ENCODE measurements around the gene MAP2K6.

MAP2K6 gene

DNA sequence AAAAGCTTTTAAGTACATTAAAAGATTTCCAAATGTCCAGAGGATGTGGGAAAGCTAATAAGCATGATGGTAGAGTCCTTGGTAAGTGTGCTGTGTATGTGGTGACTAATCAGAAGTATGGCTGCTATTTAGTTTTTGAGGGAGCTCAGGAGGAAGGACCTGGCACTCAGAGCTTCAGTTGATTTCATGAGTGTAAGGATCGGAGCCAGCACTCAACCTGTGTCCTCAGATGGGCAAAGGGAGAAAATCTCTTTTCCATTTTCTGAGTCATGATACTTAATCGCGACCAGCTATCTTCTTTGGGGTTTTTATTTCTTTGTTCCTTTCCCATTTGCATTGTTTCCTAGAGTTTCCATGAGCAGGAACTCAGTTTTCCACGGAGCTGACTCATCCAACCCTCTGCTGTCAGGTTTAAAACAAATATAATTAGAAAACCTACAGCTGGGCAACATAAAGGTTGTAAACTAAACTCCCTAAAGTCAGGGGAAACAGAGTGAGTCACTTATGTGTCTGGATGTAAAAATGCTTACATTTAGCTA lies 125.4 kb downstream of the MAP2K6 start:
- Histone ChIP-seq H3K4me1 (ENCODE audit: control insufficient read depth, insufficient read depth, low read length) (peaks cover 10% of the 10 kb centered on the region; the same call in 1 of the 2 replicates), H3K4me3 (ENCODE audit: low read depth, low read length) (no peak overlapping the region), H3K27me3 (ENCODE audit: control insufficient read depth, insufficient read depth, low read length) (no peaks in the 10 kb centered on the region), H3K9ac (ENCODE audit: low read length) (no peak overlapping the region), H3K36me3 (ENCODE audit: control insufficient read depth, insufficient read depth, low read length) (peaks cover 12% of the 10 kb centered on the region), H3K27ac (ENCODE audit: low read depth, low read length) (no peak overlapping the region), H3K9me3 (ENCODE audit: control insufficient read depth, insufficient read depth, low read depth, low read length) (no peaks in the 10 kb centered on the region)

DNA sequence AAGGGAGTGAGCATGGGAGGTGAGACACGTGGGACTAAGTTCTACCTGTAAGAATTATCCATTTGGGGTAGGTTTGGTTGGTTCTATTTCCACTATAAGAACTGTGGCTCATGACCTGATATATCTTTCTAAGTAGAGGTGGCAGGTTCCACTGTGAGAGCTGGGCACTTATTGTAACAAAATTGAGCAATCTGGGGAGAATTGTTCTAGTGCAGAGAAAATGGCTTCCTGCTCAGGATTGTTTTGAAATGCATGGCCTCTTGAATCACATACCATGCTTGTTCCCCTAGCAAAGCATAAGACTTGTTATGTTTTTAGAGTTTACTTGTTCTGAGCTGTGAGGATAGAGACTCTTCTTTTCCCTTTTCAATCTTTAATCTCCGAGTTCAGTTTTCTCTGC lies 125.9 kb downstream of the MAP2K6 start:
- no peaks in the 10 kb centered on the region for H3K9me3 ChIP-seq (ENCODE audit: control insufficient read depth, insufficient read depth, low read depth, low read length)
- H3K4me3 ChIP-seq (ENCODE audit: low read depth, low read length) = no peak overlapping the region
- no peaks in the 10 kb centered on the region for H3K27me3 ChIP-seq (ENCODE audit: control insufficient read depth, insufficient read depth, low read length)
- peaks cover 12% of the 10 kb centered on the region for H3K36me3 ChIP-seq (ENCODE audit: control insufficient read depth, insufficient read depth, low read length)
- H3K27ac ChIP-seq (ENCODE audit: low read depth, low read length) = no peak overlapping the region
- H3K4me1 ChIP-seq (ENCODE audit: control insufficient read depth, insufficient read depth, low read length) = 0 out of 2 replicates have a peak, but pooled peaks cover 6% of the 10 kb centered on the region
- H3K9ac ChIP-seq (ENCODE audit: low read length) = no peak overlapping the region

DNA sequence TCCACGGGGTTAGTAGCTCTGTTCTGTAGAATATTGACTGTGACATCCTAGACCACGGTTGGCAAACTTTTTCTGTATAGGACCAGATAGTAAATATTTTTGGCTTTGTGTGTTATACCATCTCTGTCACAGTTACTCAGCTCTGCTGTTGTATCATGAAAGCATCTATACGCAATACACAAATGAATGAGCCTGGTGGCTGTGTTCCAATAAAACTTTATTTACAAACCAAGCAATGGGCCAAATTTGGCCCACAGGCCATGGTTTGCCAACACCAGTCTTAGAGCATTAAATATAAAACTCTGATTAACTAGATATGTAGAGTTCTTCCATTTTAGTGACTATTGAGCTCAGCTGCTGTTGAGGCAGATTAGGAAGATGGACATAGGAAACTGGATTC lies 132.7 kb downstream of the MAP2K6 start:
- H3K27me3 ChIP-seq (ENCODE audit: control insufficient read depth, insufficient read depth, low read length) = no peaks in the 10 kb centered on the region
- H3K27ac ChIP-seq (ENCODE audit: low read depth, low read length) = no peak overlapping the region
- peaks cover 19% of the 10 kb centered on the region; the same call in 1 of the 2 replicates for H3K4me1 ChIP-seq (ENCODE audit: control insufficient read depth, insufficient read depth, low read length)
- no peaks in the 10 kb centered on the region for H3K9me3 ChIP-seq (ENCODE audit: control insufficient read depth, insufficient read depth, low read depth, low read length)
- H3K36me3 ChIP-seq (ENCODE audit: control insufficient read depth, insufficient read depth, low read length) = peaks cover 7% of the 10 kb centered on the region
- no peak overlapping the region for H3K9ac ChIP-seq (ENCODE audit: low read length)
- H3K4me3 ChIP-seq (ENCODE audit: low read depth, low read length) = no peak overlapping the region

DNA sequence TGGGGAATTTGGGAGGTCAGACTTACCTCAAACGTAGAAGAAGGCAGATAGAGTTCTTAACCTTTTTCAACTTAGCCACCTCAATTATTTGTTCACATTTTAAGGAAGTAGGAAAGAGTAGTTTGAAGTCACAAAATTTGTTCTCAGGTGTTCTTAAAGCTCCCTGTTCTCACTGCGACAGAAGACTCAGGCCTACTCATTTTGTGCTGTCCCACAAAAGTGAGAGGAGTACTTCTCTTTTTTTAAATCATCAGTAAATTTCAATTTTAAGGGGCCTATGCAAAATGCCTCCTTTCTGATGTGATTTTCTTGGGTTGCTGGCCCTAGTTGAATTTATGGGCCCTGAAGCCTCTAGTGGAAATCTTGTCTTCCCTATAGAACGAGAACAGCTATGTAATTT lies 133.4 kb downstream of the MAP2K6 start:
- Histone ChIP-seq H3K9ac (ENCODE audit: low read length) (no peak overlapping the region), H3K36me3 (ENCODE audit: control insufficient read depth, insufficient read depth, low read length) (no peaks in the 10 kb centered on the region), H3K4me1 (ENCODE audit: control insufficient read depth, insufficient read depth, low read length) (peaks cover 19% of the 10 kb centered on the region; the same call in 1 of the 2 replicates), H3K4me3 (ENCODE audit: low read depth, low read length) (no peak overlapping the region), H3K27me3 (ENCODE audit: control insufficient read depth, insufficient read depth, low read length) (no peaks in the 10 kb centered on the region), H3K9me3 (ENCODE audit: control insufficient read depth, insufficient read depth, low read depth, low read length) (peaks cover 4% of the 10 kb centered on the region; the same call in 1 of the 2 replicates), H3K27ac (ENCODE audit: low read depth, low read length) (no peak overlapping the region)

DNA sequence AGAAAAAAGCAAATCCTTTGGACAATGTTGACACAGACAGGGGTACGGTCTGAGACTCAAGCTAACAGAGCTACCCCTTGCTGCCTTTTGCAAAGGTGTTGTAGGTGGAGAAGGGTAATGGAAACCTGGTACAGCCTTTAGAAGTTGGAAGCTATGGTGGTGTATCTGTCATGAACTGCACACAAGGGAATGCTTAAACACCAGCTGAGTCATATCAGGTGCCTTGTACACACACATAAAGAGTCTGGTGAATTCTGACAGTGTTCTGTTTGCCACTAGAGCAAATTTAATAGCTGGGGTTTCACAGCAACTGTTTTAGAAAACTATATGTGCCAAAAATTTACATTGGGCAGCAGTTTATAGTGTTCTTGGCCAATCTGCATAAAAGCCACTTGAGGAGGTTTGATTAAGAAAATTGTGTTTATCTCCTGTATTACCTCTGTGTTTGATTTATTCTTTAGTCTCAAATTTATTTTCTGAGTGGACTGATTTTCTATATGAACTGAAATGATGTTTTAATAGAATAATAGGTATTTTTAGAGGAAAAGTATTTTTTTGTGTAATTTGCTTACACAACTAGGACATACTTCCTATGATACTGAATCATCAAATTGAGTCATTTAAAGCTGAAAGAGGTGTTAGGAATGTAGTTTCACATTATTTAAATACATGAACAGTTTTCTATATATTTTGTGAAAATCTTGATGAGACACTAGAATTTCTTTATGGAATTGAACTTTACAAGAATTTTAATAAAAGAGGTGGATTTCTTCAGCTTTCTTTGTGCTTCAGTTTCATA lies 136.9 kb downstream of the MAP2K6 start:
- Histone ChIP-seq H3K9ac (ENCODE audit: low read length) (no peak overlapping the region), H3K27me3 (ENCODE audit: control insufficient read depth, insufficient read depth, low read length) (no peaks in the 10 kb centered on the region), H3K4me1 (ENCODE audit: control insufficient read depth, insufficient read depth, low read length) (peaks cover 13% of the 10 kb centered on the region; the same call in 1 of the 2 replicates), H3K9me3 (ENCODE audit: control insufficient read depth, insufficient read depth, low read depth, low read length) (peaks cover 14% of the 10 kb centered on the region; the same call in 1 of the 2 replicates), H3K27ac (ENCODE audit: low read depth, low read length) (no peak overlapping the region), H3K4me3 (ENCODE audit: low read depth, low read length) (no peak overlapping the region), H3K36me3 (ENCODE audit: control insufficient read depth, insufficient read depth, low read length) (peaks cover 4% of the 10 kb centered on the region; the same call in 1 of the 2 replicates)

DNA sequence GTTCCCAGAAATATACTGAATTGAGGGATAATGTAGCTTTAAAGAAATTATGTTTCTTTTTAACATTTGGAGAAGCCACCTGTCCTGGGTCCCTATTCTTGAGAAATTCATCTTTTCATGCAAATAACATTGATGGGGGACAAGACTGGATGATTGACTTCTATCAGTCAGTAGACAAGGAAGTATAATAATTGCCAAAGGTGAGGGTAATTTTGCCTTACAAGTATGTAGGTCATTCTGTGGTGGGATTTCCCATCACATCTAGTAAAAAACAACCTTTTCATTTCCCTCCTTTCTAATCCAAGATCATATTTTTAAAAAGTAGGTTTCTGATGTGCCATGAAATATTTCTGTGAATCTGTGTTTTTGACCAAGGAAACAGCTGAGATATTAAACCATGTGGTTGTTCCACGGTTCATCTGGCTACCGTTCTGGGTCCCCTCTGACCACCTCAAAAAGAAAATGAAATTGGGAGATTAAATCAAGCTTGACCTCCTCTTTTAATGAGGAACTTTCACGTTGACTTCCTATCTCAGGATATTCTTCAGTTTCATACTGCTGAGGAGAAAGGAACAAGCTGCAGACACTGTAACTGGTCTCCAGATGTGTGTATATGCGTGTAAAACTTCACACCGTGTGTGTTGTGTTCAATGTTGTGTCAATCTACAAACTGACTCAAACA lies 138.6 kb downstream of the MAP2K6 start:
- Histone ChIP-seq H3K9ac (ENCODE audit: low read length) (no peak overlapping the region), H3K9me3 (ENCODE audit: control insufficient read depth, insufficient read depth, low read depth, low read length) (peaks cover 14% of the 10 kb centered on the region; the same call in 1 of the 2 replicates), H3K27ac (ENCODE audit: low read depth, low read length) (no peak overlapping the region), H3K4me1 (ENCODE audit: control insufficient read depth, insufficient read depth, low read length) (no peaks in the 10 kb centered on the region), H3K27me3 (ENCODE audit: control insufficient read depth, insufficient read depth, low read length) (no peaks in the 10 kb centered on the region), H3K36me3 (ENCODE audit: control insufficient read depth, insufficient read depth, low read length) (peaks cover 4% of the 10 kb centered on the region; the same call in 1 of the 2 replicates), H3K4me3 (ENCODE audit: low read depth, low read length) (no peak overlapping the region)

DNA sequence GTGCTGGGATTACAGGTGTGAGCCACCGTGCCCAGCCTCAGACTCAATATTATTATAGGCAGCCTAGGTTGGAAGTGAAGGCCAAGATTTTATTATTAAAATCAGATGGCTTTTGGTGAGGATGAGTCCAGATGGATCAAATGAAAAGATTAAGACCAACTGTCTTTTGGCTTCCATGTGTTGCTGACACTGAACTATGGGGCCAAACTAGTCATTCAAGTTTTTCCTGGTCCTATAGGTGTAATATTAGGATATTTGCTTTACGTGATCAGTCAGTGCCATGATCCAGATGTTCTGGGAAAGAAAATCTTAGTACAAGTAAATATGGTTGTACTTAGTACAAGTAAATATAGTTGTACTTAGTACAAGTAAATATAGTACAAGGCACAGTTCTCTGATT lies 140.6 kb downstream of the MAP2K6 start:
- Histone ChIP-seq H3K27ac (ENCODE audit: low read depth, low read length) (no peak overlapping the region), H3K4me3 (ENCODE audit: low read depth, low read length) (no peak overlapping the region), H3K27me3 (ENCODE audit: control insufficient read depth, insufficient read depth, low read length) (no peaks in the 10 kb centered on the region), H3K4me1 (ENCODE audit: control insufficient read depth, insufficient read depth, low read length) (no peaks in the 10 kb centered on the region), H3K9me3 (ENCODE audit: control insufficient read depth, insufficient read depth, low read depth, low read length) (peaks cover 14% of the 10 kb centered on the region; the same call in 1 of the 2 replicates), H3K9ac (ENCODE audit: low read length) (no peak overlapping the region), H3K36me3 (ENCODE audit: control insufficient read depth, insufficient read depth, low read length) (peaks cover 4% of the 10 kb centered on the region; the same call in 1 of the 2 replicates)

DNA sequence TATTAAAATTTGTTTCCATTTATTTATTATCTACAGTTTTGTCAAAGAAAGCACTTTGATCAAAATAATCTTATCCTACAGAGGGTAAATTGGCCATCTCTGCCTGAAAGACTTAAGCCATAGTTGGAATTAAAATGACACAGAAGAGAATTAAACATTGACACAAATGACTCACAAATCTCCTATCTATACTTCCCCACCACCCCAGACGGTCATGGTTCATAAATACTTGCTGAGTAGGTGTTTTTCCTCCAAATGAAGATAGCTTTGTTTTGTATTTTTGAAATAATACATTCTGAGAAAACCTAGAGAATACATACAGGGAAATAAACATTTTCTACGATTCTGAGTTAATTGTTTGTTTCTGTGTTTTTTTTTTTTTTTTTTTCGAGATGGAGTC lies 142.8 kb downstream of the MAP2K6 start:
- Histone ChIP-seq H3K4me3 (ENCODE audit: low read depth, low read length) (no peak overlapping the region), H3K4me1 (ENCODE audit: control insufficient read depth, insufficient read depth, low read length) (no peaks in the 10 kb centered on the region), H3K36me3 (ENCODE audit: control insufficient read depth, insufficient read depth, low read length) (peaks cover 4% of the 10 kb centered on the region; the same call in 1 of the 2 replicates), H3K27me3 (ENCODE audit: control insufficient read depth, insufficient read depth, low read length) (no peaks in the 10 kb centered on the region), H3K9ac (ENCODE audit: low read length) (no peak overlapping the region), H3K9me3 (ENCODE audit: control insufficient read depth, insufficient read depth, low read depth, low read length) (peaks cover 14% of the 10 kb centered on the region; the same call in 1 of the 2 replicates), H3K27ac (ENCODE audit: low read depth, low read length) (no peak overlapping the region)

DNA sequence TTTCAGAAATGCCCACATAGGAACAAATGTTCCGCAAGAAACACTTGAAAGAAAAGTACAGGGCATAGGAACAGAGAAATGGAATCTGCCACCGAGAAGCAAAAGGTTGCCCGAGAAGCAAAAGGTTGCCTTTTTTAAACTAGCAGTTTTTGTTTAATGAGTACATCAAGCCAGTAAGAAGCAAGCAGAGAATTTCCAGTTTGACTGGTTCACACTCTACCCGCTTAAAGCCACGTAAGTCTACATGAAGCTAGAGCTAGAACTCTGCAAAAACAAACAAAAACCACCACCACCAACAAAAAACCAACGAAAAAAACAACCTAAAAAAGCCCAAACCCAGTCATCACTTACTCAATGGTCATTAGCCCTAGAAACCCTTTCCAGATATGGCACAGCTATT lies 144.3 kb downstream of the MAP2K6 start:
- H3K36me3 ChIP-seq (ENCODE audit: control insufficient read depth, insufficient read depth, low read length) = no peaks in the 10 kb centered on the region
- H3K4me3 ChIP-seq (ENCODE audit: low read depth, low read length) = no peak overlapping the region
- H3K9me3 ChIP-seq (ENCODE audit: control insufficient read depth, insufficient read depth, low read depth, low read length) = peaks cover 2% of the 10 kb centered on the region; the same call in 1 of the 2 replicates
- H3K27me3 ChIP-seq (ENCODE audit: control insufficient read depth, insufficient read depth, low read length) = no peaks in the 10 kb centered on the region
- no peak overlapping the region for H3K9ac ChIP-seq (ENCODE audit: low read length)
- no peaks in the 10 kb centered on the region for H3K4me1 ChIP-seq (ENCODE audit: control insufficient read depth, insufficient read depth, low read length)
- no peak overlapping the region for H3K27ac ChIP-seq (ENCODE audit: low read depth, low read length)

DNA sequence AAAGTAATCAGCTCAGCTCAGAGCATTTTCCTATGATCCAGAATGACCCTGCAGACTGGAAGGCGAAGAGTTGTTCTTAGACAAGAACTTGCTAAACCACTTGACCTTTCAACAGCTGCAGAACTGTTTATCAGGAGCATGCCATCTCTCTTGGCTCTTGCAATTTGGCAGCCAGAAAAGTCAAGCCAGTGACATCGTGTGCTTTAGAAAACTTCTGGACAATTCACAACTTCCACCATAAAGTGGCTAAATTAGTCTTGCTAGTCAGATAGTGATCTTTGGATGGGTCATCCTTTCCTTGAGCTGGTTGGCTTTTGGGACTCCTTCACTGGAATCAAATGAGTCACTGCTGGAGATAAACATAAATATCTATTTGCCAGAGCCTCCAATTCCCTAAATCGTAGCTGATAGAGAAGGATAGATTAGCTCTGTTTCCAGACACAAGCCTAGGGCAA lies 146.5 kb downstream of the MAP2K6 start:
- no peak overlapping the region for H3K27ac ChIP-seq (ENCODE audit: low read depth, low read length)

DNA sequence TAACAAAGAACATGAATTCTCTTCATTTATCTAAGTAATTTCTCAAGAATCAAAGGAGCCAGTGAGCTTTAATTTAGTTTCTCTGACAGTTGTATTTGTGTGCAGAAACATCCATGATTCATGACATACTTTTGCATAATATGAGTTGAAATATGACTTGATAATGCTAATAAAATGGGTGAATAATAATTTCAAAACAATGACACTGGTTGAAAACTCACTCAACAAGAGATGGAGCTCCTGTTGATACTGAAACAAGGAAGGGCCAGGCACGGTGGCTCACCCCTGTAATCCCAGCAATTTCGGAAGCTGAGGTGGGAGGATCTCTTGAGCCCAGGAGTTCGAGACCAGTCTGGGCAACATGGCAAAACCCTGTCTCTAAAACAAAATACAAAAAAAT lies 147.0 kb downstream of the MAP2K6 start:
- H3K36me3 ChIP-seq (ENCODE audit: control insufficient read depth, insufficient read depth, low read length) = no peaks in the 10 kb centered on the region
- no peaks in the 10 kb centered on the region for H3K27me3 ChIP-seq (ENCODE audit: control insufficient read depth, insufficient read depth, low read length)
- H3K9ac ChIP-seq (ENCODE audit: low read length) = no peak overlapping the region
- no peak overlapping the region for H3K4me3 ChIP-seq (ENCODE audit: low read depth, low read length)
- no peak overlapping the region for H3K27ac ChIP-seq (ENCODE audit: low read depth, low read length)
- no peaks in the 10 kb centered on the region for H3K4me1 ChIP-seq (ENCODE audit: control insufficient read depth, insufficient read depth, low read length)
- no peaks in the 10 kb centered on the region for H3K9me3 ChIP-seq (ENCODE audit: control insufficient read depth, insufficient read depth, low read depth, low read length)

More for the DNA sequence above, 146.5 kb downstream of the MAP2K6 start:
- no peak overlapping the region for H3K9ac ChIP-seq (ENCODE audit: low read length)
- H3K9me3 ChIP-seq (ENCODE audit: control insufficient read depth, insufficient read depth, low read depth, low read length) = no peaks in the 10 kb centered on the region
- no peak overlapping the region for H3K4me3 ChIP-seq (ENCODE audit: low read depth, low read length)
- H3K36me3 ChIP-seq (ENCODE audit: control insufficient read depth, insufficient read depth, low read length) = no peaks in the 10 kb centered on the region
- H3K4me1 ChIP-seq (ENCODE audit: control insufficient read depth, insufficient read depth, low read length) = no peaks in the 10 kb centered on the region
- no peaks in the 10 kb centered on the region for H3K27me3 ChIP-seq (ENCODE audit: control insufficient read depth, insufficient read depth, low read length)

All from HUES6 (cell line).